NCI-H526 treated with DMSO at 0.1 percent for 48 hours (cell line): Measurements from ENCODE around the gene NRXN2.

Source experiments
- DNase-seq: peaks from one replicate; lab custom pipeline; 2025; lab: John Stamatoyannopoulos, UW

The NRXN2 gene

GRCh38 chr11:64649291-64649697 is 73.7 kb downstream of the NRXN2 start:
- DNase-seq: no peak

GRCh38 chr11:64648551-64648950 is 74.4 kb downstream of the NRXN2 start:
- no peak for DNase-seq

GRCh38 chr11:64647019-64647779 is 75.8 kb downstream of the NRXN2 start:
- DNase-seq: no peak

- DNase-seq: no peak
Observed at GRCh38 chr11:64644647-64645275, 78.2 kb downstream of the NRXN2 start.

- no peak for DNase-seq
Observed at GRCh38 chr11:64643920-64644646, 78.9 kb downstream of the NRXN2 start.

GRCh38 chr11:64643256-64643881 is 79.6 kb downstream of the NRXN2 start:
- peak; percentile 66 for DNase-seq

GRCh38 chr11:64642871-64643255 is 80.1 kb downstream of the NRXN2 start:
- DNase-seq: no peak

GRCh38 chr11:64642418-64642735 is 80.6 kb downstream of the NRXN2 start:
- no peak for DNase-seq

GRCh38 chr11:64641596-64642417 is 81.2 kb downstream of the NRXN2 start:
- no peak for DNase-seq

GRCh38 chr11:64639885-64640284 is 83.1 kb downstream of the NRXN2 start:
- no peak for DNase-seq

- no peak for DNase-seq
Observed at GRCh38 chr11:64638829-64639228, 84.2 kb downstream of the NRXN2 start.

- peak; percentile 95 for DNase-seq
Observed at GRCh38 chr11:64638018-64638665, 84.9 kb downstream of the NRXN2 start.

GRCh38 chr11:64637334-64638017 is 85.5 kb downstream of the NRXN2 start:
- DNase-seq: no peak

GRCh38 chr11:64633555-64634159 is 89.3 kb downstream of the NRXN2 start:
- no peak for DNase-seq

- no peak for DNase-seq
Observed at GRCh38 chr11:64632654-64633053, 90.3 kb downstream of the NRXN2 start.

GRCh38 chr11:64632237-64632636 is 90.8 kb downstream of the NRXN2 start:
- no peak for DNase-seq

GRCh38 chr11:64631675-64632074 is 91.3 kb downstream of the NRXN2 start:
- no peak for DNase-seq

- DNase-seq: no peak
Observed at GRCh38 chr11:64629796-64630562, 93.0 kb downstream of the NRXN2 start.

GRCh38 chr11:64629103-64629502 is 93.9 kb downstream of the NRXN2 start:
- no peak for DNase-seq

GRCh38 chr11:64628596-64628995 is 94.4 kb downstream of the NRXN2 start:
- DNase-seq: no peak
